ENCODE measurements around the gene FLOT2.

DNA sequence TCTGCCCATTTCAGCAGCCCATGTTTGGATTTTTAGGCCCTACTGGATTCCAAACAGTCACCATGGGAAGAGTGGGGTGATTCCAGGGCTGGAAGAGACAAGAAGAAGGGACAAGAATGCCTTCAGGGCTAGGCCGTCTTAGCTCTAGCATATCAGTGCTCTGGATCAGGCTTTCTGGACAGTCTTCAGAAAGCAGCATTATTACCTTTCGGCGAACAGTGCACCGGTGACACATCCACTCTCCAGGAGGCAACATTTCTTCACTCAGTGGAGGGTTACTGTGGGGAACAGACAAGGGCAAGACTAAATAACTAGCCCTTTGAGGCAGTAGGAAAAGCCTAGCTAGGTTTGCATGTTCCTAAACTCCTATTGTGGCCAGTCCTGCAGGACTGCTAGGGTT lies 29.3 kb upstream of the FLOT2 start:
- TF ChIP-seq, protein P1, sequence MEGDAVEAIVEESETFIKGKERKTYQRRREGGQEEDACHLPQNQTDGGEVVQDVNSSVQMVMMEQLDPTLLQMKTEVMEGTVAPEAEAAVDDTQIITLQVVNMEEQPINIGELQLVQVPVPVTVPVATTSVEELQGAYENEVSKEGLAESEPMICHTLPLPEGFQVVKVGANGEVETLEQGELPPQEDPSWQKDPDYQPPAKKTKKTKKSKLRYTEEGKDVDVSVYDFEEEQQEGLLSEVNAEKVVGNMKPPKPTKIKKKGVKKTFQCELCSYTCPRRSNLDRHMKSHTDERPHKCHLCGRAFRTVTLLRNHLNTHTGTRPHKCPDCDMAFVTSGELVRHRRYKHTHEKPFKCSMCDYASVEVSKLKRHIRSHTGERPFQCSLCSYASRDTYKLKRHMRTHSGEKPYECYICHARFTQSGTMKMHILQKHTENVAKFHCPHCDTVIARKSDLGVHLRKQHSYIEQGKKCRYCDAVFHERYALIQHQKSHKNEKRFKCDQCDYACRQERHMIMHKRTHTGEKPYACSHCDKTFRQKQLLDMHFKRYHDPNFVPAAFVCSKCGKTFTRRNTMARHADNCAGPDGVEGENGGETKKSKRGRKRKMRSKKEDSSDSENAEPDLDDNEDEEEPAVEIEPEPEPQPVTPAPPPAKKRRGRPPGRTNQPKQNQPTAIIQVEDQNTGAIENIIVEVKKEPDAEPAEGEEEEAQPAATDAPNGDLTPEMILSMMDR (IDR thresholded peaks at IDR 0.05): no peak
- TF ChIP-seq POLR2A (IDR thresholded peaks at IDR 0.05): no peak

Measured in uterus (tissue), 2 donors.